Caco-2 (cell line): ENCODE measurements around the gene GPER1. TPM values are rescaled to one million over a fixed set of nuclear protein-coding genes. Genes with fewer than 3 reads are reported as not detected.
A peak's percentile ranks its signal among the peaks of the same experiment; 100 is the strongest.
"Not testable (repeated sequence)": the region's sequence is repeated elsewhere in the genome, so short reads cannot be mapped to it uniquely, and the experiment has no call there.

Experiments used
- BruUV-seq: library from RNA; stranded (reverse); fragments of 400-500 nt; replicated peaks from 2 replicates; lab custom pipeline; 2021; lab: Mats Ljungman, UMichigan
- CTCF ChIA-PET: fragments of 300-600 bp; sonication (Branson Sonifier 250); formaldehyde crosslinking; loops from one replicate; lab custom pipeline; 2022; ENCODE audit warnings: antibody characterized with exemption; lab: Charles Lee
- POLR2A ChIA-PET: fragments of 300-600 bp; sonication (Branson Sonifier 250); formaldehyde crosslinking; loops from one replicate; lab custom pipeline; 2022; ENCODE audit warnings: antibody characterized with exemption; lab: Charles Lee
- DNase-seq, 2 experiments: peaks; one replicate each; pipeline versions ENCODE4 v3.0.0 to v3.0.0-alpha.2; 2020 to 2022
- H3K27me3 ChIP-seq: replicated peaks from 2 replicates; pipeline ENCODE4 v1.6.0; 2011; ENCODE audit warnings: low read length; ENCODE audit not compliant: control insufficient read depth, insufficient read depth
- H3K36me3 ChIP-seq: 2 replicates; pipeline ENCODE4 v1.5.1; 2011; ENCODE audit warnings: low read length; ENCODE audit not compliant: control insufficient read depth, insufficient read depth
- H3K4me1 ChIP-seq: fragments of 250-450 bp; sonication (Bioruptor Pico); 2 replicates; pipeline ENCODE4 v1.5.1; 2020; ENCODE audit warnings: mild to moderate bottlenecking
- H3K4me3 ChIP-seq: 2 replicates; pipeline ENCODE4 v1.5.1; 2011; ENCODE audit warnings: low read depth, mild to moderate bottlenecking, control low read depth, low read length
- H3K9me3 ChIP-seq: fragments of 250-450 bp; sonication (Bioruptor Pico); 2 replicates; pipeline ENCODE4 v1.5.1; 2020; ENCODE audit warnings: mild to moderate bottlenecking, moderate library complexity
- H3K27ac Mint-ChIP-seq: one replicate; pipeline ENCODE4 v1.8.0; 2022; ENCODE audit warnings: mixed read lengths; ENCODE audit not compliant: unreplicated experiment
- H3K27me3 Mint-ChIP-seq: one replicate; pipeline ENCODE4 v1.8.0; 2022; ENCODE audit warnings: mixed read lengths; ENCODE audit not compliant: insufficient read depth, unreplicated experiment
- H3K36me3 Mint-ChIP-seq: one replicate; pipeline ENCODE4 v1.8.0; 2022; ENCODE audit warnings: mild to moderate bottlenecking, mixed read lengths; ENCODE audit not compliant: insufficient read depth, unreplicated experiment
- H3K4me1 Mint-ChIP-seq: one replicate; pipeline ENCODE4 v1.8.0; 2022; ENCODE audit warnings: low read depth, mixed read lengths; ENCODE audit not compliant: unreplicated experiment
- H3K4me3 Mint-ChIP-seq: one replicate; pipeline ENCODE4 v1.8.0; 2022; ENCODE audit warnings: mild to moderate bottlenecking, moderate library complexity, mixed read lengths; ENCODE audit not compliant: unreplicated experiment
- H3K9me3 Mint-ChIP-seq: one replicate; pipeline ENCODE4 v1.8.0; 2022; ENCODE audit warnings: mixed read lengths; ENCODE audit not compliant: unreplicated experiment
- CTCF ChIP-seq, 2 experiments: fragments of 200-600 bp in 1 of 2; IDR thresholded peaks; 1 replicate in 1 of 2; 2 replicates in 1 of 2; pipeline versions ENCODE4 v1.5.1 to v1.8.0; 2011 to 2022; ENCODE audit warnings: antibody characterized with exemption in 1 of 2, control low read depth in 1 of 2, inconsistent platforms in 1 of 2, low read depth in 1 of 2, low read length in 1 of 2, mild to moderate bottlenecking in 1 of 2, moderate library complexity in 1 of 2; ENCODE audit not compliant: insufficient read depth in 1 of 2, severe bottlenecking in 1 of 2, unreplicated experiment in 1 of 2
- intact Hi-C: fragments of 100-400 bp; cut with micrococcal nuclease; formaldehyde crosslinking; loops from one replicate; pipeline ENCODE4 v1.10.0; 2022; ENCODE audit not compliant: unreplicated experiment
- total RNA-seq: library from RNA; stranded (reverse); gene quantifications from 2 replicates; pipeline ENCODE4 v1.2.3, GENCODE V29; 2022

The GPER1 gene
- total RNA-seq, 1 experiment from 2014 or later, result 0.25 TPM

GRCh38 chr7:1114505-1114904 is 26.6 kb downstream of the GPER1 start:
- Mint-ChIP-seq H3K27ac (no peak overlapping the region), H3K9me3 (no peaks in the 10 kb centered on the region), H3K27me3 (no peaks in the 10 kb centered on the region), H3K4me1 (no peaks in the 10 kb centered on the region), H3K36me3 (peaks cover 16% of the 10 kb centered on the region), H3K4me3 (no peak overlapping the region)
- no peaks in the 10 kb centered on the region for H3K9me3 ChIP-seq
- H3K4me3 ChIP-seq, result no peak overlapping the region
- intact Hi-C loops, result no loop called here
- ChIA-PET CTCF (no interaction called here), POLR2A (no interaction called here)
- no peaks in the 10 kb centered on the region for H3K27me3 ChIP-seq
- no peak for TF ChIP-seq CTCF (IDR thresholded peaks at IDR 0.05; ENCODE audit: insufficient read depth in 1 of 2, low read depth in 1 of 2, low read length in 1 of 2, severe bottlenecking in 1 of 2, unreplicated experiment in 1 of 2)
- no TSS peak for BruUV-seq
- no peaks in the 10 kb centered on the region for H3K4me1 ChIP-seq
- DNase-seq, result peak in 1 of 2 experiments; percentile 28
- H3K36me3 ChIP-seq, result no peaks in the 10 kb centered on the region

- CTCF ChIA-PET, H3K27me3 Mint-ChIP-seq, POLR2A ChIA-PET, H3K4me3 Mint-ChIP-seq, H3K27me3 ChIP-seq, H3K27ac Mint-ChIP-seq, H3K36me3 ChIP-seq, H3K4me1 Mint-ChIP-seq, H3K4me1 ChIP-seq, BruUV-seq, intact Hi-C loops, H3K4me3 ChIP-seq, H3K9me3 Mint-ChIP-seq, H3K9me3 ChIP-seq: not testable (repeated sequence)
- peak in 1 of 2 experiments; percentile 22 for DNase-seq
- peaks cover 15% of the 10 kb centered on the region for H3K36me3 Mint-ChIP-seq
Measured at GRCh38 chr7:1115171-1116045, 27.5 kb downstream of the GPER1 start.

GRCh38 chr7:1116383-1117008 is 28.6 kb downstream of the GPER1 start:
- H3K9me3 ChIP-seq, H3K27me3 ChIP-seq, CTCF ChIA-PET, H3K36me3 ChIP-seq, intact Hi-C loops, H3K9me3 Mint-ChIP-seq, H3K4me3 Mint-ChIP-seq, H3K4me3 ChIP-seq, H3K27me3 Mint-ChIP-seq, H3K4me1 ChIP-seq, BruUV-seq, H3K27ac Mint-ChIP-seq, H3K4me1 Mint-ChIP-seq, POLR2A ChIA-PET: not testable (repeated sequence)
- peaks cover 11% of the 10 kb centered on the region for H3K36me3 Mint-ChIP-seq
- peak in 1 of 2 experiments; percentile 15 for DNase-seq

- Histone ChIP-seq H3K27me3 (no peaks in the 10 kb centered on the region), H3K36me3 (no peaks in the 10 kb centered on the region), H3K4me1 (no peaks in the 10 kb centered on the region), H3K9me3 (no peaks in the 10 kb centered on the region), H3K4me3 (no peak overlapping the region)
- ChIA-PET CTCF (no interaction called here), POLR2A (no interaction called here)
- no TSS peak for BruUV-seq
- Mint-ChIP-seq H3K36me3 (peaks cover 11% of the 10 kb centered on the region), H3K4me3 (no peak overlapping the region), H3K27ac (peak overlapping the region; percentile 58), H3K27me3 (no peaks in the 10 kb centered on the region), H3K4me1 (no peaks in the 10 kb centered on the region), H3K9me3 (no peaks in the 10 kb centered on the region)
- intact Hi-C loops, result no loop called here
- DNase-seq, result peak in 1 of 2 experiments; percentile 19
- TF ChIP-seq CTCF (IDR thresholded peaks at IDR 0.05; ENCODE audit: insufficient read depth in 1 of 2, low read depth in 1 of 2, low read length in 1 of 2, severe bottlenecking in 1 of 2, unreplicated experiment in 1 of 2), result no peak
Measured at GRCh38 chr7:1117321-1117928, 29.5 kb downstream of the GPER1 start.
